HG03520 (cell line): ENCODE data around the gene CDKAL1.
"Not testable (repeated sequence)": the region's sequence is repeated elsewhere in the genome, so short reads cannot be mapped to it uniquely, and the experiment has no call there.

ENCODE experiments used
- ATAC-seq: cut with Tn5 transposase; IDR thresholded peaks from one replicate; pipeline ENCODE4 v1.9.1; 2021; ENCODE audit warnings: mild to moderate bottlenecking, moderate library complexity; ENCODE audit not compliant: unreplicated experiment

The CDKAL1 gene

DNA sequence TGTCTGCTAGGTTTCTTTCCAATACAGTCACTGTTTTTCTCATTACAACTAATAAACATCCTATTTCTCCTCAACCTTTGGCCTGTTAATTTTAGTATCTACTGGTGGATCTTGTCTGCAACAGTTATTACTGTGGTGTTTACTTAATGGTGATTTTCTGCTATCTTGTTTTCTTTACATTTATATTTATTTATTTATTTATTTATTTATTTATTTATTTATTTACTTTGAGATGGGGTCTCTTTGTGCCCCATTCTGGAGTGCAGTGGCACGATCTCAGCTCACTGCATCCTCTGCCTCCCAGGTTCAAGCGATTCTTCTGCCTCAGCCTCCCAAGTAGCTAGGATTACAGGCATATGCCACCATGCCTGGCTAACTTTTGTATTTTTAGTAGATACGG, 15.1 kb downstream of the CDKAL1 start:
- not testable (repeated sequence) for ATAC-seq

DNA sequence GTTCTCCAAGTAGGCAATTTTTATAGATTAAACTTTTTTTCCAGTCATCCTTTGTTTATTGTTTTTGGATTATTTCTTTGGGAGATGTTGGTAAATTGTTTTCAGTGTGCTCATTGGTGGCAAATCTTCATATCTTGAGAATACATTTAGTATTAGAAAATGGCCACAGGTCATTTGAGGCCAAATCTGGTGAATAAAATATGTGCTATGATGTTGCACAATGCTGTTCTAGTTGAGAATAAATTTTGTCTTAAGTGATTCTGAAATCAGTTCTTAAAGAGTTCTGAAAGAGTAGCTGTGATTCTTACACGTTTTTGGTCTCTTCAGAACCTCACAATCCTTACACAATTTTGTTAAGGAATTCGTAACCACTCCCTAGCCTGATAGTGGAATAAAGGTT, 20.1 kb downstream of the CDKAL1 start:
- ATAC-seq: no peak

DNA sequence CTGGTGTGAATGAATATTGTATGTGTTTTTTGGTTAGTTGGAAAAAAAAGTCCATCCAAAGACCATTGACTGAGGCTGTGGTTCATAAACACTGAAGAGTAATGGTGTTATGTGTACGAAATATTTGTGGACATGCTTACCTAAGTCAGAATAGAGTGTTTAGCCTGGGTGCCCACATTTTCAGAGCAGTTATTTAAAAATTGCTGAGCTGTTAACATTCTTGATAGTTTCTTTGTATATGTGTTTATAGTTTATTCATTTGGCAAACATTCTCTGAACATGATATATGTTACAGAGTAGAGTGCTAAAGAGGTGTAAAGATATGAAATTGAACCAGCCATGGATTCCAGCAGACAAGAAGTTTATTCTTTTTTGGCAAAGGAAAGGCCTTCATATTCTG, 20.6 kb downstream of the CDKAL1 start:
- ATAC-seq: no peak

DNA sequence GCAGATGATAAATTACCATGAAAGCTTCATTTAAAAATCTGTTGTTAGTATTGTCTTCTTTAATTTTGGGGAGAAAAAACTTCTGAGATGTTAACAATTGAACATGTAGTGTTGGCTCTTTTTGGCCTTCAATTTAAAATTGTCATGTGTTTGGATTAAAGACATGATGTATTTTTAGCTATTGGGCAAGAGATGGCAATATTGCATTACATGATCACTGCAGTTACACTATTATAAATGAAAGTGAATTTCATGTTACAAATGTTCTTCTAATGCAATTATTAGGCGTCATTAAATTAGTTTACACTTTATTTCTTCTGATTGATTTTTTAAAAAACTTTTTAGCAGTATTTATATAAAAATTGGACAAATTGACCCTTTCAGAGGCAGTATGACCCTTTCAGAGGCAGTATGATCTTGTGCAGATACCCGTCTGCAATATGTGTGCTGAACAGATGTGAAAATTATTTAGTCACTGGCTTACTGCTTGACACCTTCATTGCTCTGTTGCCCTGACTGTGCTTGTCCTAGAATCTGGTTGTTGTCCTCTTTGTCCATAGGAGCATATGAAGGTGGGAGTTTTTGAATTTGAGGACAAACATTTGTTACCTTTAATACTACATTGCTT, 25.8 kb downstream of the CDKAL1 start:
- no peak for ATAC-seq

DNA sequence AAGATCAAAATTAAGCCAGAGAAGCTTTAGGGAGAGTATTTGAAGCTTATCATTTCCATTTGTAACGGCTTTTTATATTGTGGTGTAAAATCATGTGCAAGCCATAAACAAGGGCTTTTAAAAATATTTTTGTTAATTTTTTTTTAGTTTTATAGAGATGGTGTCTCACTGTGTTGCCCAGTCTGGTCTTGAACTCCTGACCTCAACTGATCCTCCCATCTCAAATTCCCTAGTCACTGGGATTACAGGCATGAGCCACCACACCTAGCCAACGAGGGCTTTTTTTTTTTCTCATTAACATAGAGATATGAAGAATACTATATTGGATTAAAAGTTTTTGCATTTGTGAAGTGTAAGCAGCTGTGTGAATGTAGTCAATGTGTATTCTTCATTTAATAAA, 29.1 kb downstream of the CDKAL1 start:
- no peak for ATAC-seq

DNA sequence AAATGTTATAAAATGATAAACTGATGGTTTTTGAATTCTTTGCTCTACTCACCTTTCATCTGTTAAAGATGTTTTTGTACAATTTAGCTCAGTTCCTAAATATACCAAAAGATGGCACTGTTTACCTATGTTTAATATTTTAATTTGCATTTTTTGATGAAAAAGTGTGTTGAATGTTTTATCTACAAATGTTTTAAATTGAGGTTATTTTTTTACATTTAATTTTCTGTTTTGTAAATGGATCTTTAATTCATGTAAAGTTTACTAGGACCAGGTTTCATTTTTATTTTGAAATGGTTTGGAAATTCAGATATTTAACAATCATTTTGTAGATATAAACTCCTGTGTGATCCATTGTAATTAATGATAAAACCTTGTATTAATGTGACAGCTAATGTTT, 30.0 kb downstream of the CDKAL1 start:
- ATAC-seq: no peak

DNA sequence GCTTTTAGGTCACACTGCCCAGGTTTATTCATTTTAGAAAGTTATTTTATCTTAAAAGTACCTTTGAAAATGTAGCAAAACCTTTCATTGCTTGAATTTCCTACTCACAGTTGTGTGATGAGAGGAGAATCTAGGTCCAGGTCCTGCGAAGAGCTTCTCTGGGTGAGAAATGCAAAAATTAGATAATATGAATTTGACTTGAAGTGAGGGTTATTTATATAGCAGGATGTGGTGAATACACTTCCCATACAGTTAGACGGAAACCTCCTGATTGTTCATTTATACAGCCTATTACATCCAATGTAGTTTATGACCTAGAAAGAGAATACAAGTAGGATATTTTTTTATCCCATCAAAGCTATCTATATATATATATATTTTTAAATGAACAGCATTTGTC, 30.5 kb downstream of the CDKAL1 start:
- ATAC-seq: no peak

DNA sequence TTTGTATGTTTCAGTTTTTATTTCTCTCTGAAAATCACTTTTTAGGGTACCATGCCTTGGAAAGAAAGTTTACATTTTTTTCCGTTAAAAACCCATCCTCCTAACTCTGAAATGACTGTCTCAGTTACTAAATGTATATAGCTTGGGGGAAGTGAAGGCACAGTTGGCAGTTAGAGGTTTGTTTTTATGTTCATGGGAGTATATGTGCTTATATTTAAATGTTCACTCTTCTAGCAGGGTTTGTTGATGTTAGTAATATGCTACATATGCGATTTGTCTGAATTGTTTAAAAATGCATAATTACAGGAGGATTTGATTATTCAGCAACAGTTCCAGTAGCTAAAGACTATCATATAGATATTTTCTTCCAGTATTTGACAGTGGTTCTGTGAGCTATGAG, 31.1 kb downstream of the CDKAL1 start:
- ATAC-seq: no peak

DNA sequence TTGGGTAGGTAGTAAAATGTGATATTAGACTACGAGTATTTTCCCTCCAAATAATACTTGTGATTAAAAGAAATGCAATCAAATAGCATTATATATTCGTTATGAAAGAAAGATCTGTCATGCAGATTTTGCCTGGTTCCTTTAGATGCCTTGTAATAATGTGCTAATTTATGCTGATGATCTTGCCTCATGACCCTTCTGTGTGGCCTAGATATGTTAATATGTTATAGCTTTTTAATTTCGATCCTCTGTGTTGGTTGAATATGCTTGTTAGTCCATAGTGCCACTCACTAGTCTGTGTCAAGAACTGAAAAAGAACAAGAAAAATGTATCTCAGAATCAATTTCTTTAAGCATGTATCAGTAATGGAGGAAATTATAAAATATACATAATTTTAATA, 31.9 kb downstream of the CDKAL1 start:
- ATAC-seq: no peak

DNA sequence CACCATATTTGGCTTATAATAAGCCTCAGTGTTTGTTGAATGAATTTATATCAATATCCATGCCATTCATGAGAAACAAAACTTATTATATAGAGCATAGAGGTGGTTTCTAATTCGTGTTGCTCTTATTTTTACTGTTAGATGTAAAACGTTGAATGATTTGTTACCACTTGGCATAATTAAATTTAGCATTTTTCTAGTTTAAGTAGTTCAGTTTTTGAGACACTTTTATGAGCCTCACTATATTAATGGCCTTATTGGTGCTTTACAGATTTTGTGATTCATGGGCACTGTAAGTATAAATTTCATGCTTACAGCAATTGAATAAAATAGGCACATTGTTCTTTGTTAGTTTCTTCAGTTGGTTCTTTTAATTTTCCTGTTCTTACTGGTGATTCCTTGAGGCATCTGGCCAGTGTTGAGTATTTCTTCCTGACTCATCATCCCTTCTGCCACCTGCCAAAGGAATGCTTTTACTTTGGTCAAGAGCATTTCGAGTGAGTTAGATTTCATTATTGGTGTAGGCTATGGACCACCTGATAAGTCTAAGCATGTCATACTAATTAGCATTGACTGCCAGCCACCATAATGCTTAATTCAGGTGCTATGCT, 34.8 kb downstream of the CDKAL1 start:
- ATAC-seq: no peak

DNA sequence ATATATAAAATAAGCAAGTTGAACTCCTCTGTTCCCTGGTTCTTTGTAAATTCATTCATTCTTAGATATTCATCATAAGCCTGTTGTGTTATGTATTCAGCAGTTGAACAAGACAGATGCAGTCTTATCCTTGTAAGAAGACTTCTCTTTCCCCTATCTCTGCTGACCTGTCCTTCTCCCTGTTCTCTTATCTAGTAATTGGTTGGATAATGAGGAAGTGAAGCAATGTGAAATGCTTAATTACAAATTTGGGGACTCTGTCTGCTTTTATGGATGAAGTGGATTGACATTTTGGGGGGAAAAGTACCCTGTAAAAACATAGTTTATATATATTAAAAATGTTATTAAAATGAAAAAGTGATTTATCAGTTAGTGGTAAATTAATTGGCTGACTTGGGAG, 37.0 kb downstream of the CDKAL1 start:
- ATAC-seq: no peak

DNA sequence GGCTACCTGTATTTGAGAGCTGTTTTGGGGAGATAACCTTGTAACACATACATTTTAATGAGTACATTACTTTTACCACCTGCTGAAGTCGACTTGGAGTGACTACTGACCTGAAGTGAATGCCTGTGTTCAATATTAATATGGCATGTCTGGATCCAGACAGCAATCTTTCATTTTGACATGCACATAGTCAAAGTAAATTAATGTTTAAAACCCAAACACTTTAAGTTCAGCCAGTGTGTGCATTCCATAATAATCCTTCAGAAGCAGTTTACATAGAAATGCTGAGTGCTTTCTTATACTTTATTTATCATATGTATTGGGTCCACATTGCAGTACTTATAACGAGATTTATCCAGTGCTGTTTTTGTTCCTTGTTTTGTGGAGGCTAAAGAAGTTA, 38.0 kb downstream of the CDKAL1 start:
- no peak for ATAC-seq

DNA sequence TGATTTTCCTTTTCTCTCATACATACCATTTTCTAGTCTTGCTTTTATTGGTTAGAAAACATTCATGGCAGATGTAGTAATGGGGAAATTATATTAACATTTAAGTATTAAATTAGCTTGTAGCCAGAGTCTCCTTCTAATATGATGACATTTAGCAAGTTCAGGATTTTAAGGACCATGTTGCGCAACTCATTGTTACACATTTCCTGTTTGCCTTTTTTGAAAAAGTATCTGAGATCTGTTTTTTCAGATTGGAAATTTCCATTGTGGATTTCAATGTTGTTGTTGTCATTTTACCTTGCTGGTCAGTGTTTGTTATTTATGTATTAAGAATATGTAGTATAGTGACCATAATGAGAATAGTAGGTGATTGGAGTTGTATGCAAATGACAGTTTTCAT, 38.7 kb downstream of the CDKAL1 start:
- no peak for ATAC-seq

DNA sequence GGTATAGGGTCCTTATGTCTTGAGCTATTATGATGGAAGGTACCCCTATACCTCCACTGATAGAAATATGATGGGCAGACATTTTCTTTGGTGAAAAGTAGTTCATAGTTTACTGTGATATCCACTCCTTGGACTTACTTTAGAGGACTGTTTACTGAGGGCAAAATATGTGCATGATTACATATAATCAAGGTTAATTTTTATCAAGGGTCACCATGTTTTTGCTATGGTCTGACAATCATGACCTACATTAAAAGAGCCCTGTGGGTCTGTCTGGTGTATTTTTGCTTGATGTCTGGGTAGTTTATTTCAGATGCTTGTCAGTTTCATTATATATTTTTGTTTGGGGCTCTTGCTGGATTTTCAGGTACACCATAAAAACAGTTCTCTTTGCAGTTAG, 40.1 kb downstream of the CDKAL1 start:
- no peak for ATAC-seq

DNA sequence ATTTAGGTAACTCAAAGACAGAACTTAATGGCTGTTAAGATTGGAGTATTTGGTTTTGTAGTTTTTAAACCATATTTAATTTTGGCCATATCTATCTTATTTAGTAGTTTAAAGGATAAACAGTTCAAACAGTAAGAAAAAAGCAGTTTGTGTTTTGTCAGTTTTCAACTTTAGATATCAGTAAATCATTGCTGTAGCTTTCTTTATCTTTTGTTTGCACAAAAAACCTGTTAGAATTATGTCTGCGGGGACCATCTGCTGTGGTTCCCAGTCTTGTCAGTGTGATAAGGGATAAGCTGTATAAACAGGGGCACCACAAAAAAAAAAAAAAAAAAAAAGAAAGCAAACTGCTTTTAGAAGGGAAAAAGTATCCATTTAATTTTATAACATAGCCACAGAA, 40.9 kb downstream of the CDKAL1 start:
- ATAC-seq: no peak

DNA sequence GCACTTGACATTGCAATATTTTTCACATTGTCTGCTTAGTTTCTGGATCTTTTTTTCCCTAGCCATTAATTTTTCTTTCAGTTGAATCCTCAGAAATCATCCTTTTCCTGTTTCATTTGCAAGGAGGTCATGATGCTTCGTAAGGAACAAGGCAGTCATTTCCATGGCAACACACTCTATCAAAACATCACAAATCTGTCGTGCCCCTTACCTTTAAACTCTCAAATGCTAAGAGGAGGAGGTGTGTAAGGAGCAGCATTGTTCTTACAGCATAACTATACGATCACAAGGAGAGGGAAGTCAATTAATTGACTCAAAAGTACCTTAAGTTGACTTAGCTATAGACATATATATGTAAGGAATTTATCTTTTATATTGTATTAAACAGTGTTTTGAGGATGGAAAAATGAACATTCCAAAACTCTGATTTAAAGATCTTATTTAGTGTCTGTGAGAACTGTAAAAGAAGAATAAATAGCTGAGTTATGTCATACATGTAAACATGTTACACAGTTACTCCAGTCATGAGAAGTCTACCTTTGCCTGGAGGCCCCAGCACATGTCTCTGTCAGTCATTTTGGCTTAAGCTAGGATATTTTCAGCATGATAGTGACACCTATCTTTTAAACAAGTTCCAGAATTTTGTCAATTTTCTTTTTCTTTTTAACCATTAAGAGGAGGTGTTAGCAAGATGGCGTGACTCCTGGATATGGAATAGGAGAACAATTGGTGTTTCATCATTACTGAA, 41.6 kb downstream of the CDKAL1 start:
- ATAC-seq: no peak

DNA sequence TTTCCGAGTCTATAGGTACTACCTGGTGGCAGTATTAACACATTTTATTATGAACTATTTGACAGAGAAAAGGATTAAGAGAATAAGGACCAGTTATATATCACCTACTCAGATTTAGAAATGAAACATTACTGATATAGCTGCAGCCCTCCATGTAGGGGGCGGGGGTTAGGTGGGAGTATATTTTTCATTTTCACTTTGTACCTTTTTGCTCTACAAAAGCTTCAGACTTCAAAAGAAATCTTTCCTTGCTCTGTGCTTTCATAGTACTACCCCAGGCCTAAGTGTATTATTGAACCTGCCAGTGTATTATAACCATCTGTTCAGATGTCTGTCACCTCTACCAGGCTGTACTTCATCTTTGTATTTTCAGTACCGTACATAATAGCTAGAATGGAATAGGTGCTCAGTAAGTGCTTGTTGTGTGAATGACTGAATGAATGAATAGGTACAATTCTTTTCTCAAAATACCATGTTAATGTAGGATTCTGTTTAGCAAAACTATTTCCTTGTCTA, 43.0 kb downstream of the CDKAL1 start:
- no peak for ATAC-seq

DNA sequence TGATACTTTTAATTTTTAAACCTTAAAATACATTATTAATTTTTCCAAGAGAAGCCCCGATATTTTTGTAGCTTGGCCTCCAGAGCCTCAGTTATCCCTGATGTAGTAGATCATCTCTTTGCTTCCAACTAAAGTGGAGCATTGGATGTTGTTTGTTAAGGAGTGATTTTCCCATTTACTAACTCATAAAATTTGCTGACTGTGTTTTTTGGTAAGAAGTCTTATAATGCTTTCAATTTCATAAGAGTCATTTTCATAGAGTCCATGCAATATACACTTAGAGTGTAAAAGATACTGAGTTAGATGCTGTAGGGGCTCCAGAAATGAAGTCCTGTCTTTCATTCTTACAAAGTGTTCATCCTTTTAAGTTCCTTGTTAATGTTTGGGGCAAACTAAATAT, 46.8 kb downstream of the CDKAL1 start:
- no peak for ATAC-seq

DNA sequence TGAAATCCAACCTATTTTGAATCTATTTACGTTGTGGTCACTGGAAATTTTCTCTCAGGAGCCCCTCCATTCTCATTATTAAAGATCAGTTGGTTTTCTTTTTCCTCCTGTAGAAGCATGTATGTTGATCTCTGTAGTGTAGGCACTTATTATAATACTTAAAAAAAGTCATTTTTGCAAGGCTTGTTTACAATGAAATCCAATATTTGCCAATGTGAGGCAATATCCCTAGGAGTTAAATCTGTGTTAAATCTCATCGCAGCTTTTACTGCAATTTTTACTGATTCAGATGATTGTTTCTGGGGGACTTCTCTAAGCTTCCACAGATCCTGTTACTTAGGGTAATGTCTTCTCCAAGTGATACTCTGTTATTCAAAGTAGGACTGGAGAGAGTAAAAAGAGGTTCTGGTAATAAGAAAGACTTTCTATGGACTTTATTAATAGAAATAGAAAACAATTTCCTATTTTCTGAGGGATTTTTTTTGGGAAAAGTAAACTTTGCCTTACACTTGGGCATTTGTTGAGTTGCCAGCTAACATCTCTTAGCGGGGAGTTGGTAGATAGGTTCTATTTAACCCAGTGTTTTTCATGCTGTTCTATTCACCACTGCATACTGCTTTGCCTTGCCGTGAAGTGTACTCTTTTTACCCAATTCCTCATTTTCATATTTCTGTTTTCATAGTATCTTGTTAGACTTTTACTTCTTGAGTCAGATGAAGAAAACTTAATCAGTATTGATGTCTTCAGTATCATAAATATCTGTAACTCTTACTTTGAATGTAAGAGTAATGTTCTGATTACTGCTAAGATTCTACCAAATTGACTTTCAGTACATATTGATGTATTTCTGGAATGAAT, 48.6 kb downstream of the CDKAL1 start:
- ATAC-seq: no peak

DNA sequence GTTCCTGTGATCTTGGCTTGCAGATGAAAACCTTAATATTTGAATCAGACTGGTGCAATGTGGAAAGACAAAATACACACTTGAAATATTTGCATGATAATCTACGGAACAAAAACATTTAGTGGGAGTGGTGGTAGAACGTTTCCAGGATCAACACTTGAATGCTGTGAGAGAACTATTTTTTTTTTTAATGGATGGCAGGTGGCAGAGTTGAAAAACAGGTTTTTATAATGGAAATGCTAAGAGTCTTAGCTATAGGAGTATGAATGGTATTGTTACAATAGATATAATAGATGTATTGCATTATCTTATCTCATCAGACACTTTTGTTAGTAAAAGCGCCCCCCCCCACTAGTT, 49.2 kb downstream of the CDKAL1 start:
- ATAC-seq: no peak

DNA sequence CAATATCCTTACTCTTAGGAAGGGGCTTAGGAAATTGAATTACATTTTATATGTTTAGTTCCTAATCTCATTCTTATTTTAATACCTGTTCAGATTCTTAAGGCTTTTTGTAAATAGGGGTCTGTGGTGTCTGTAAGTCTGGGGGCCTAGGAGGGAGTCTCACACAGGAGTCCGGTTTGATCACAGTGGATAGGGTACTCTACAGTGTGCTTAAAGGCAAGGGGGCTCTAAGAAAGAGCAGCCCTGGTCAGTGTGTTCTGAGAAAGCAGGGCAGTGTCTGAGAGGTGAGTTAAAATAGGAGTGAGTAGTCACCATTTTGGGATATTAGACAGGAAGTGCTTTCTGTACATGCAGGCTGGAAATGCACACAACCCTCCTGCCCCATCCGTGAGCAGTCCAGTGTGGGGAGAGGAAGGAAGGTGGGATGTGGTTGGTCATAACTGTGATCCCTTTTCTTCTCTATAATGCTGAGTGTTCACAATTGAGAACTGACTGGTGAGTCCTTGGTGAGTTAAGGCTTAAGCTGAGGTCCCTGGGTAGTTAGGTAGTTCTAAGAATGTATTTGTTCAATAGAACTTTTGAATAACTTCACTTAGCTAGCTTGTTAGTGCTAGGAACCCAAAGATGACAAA, 50.0 kb downstream of the CDKAL1 start:
- no peak for ATAC-seq
